Measurements from ENCODE around the gene TENM4.

- no peak for TF ChIP-seq ZNF140 (tag by site-specific recombination; IDR thresholded peaks at IDR 0.05)
- no peak for TF ChIP-seq ZNF777 (tag by site-specific recombination; IDR thresholded peaks at IDR 0.05; ENCODE audit: borderline replicate concordance)
- no peak for TF ChIP-seq ZNF248 (tag by site-specific recombination; IDR thresholded peaks at IDR 0.05)
- no peak for TF ChIP-seq ZNF513 (tag by site-specific recombination; IDR thresholded peaks at IDR 0.05)
- no peak for TF ChIP-seq ZNF221 (tag by site-specific recombination; IDR thresholded peaks at IDR 0.05; ENCODE audit: borderline replicate concordance)
- no peak for TF ChIP-seq ZFP37 (tag by site-specific recombination; IDR thresholded peaks at IDR 0.05)
Observed at GRCh38 chr11:79047321-79047720, 393.5 kb downstream of the TENM4 start.
